Kidney (tissue), 14 donors: ENCODE data around the gene BAX. TPM values are rescaled to one million over a fixed set of nuclear protein-coding genes. Genes with fewer than 3 reads are reported as not detected.

Experiments used
- DNase-seq, 5 donors: peaks; one replicate each; pipeline ENCODE4 v3.0.0-alpha.2; 2013 to 2020
- FAIRE-seq: peaks from 2 replicates; lab custom pipeline; 2012; peaks lifted over from hg19 to GRCh38; lab: Jason Lieb, UNC
- H3K27ac ChIP-seq, 2 donors: one replicate each; pipeline ENCODE4 v1.7.0; 2013; ENCODE audit warnings: low read depth in 2 of 2, low read length in 2 of 2, inconsistent platforms in 1 of 2
- H3K27me3 ChIP-seq: one replicate; pipeline ENCODE4 v1.7.1; 2013; ENCODE audit warnings: low read length, inconsistent platforms; ENCODE audit not compliant: control insufficient read depth, insufficient read depth
- H3K36me3 ChIP-seq, 3 donors: one replicate each; pipeline versions ENCODE4 v1.7.0 to v1.7.1; 2013; ENCODE audit warnings: low read length in 3 of 3, control low read depth in 1 of 3, inconsistent platforms in 1 of 3; ENCODE audit not compliant: insufficient read depth in 3 of 3, control insufficient read depth in 2 of 3
- H3K4me1 ChIP-seq, 3 donors: one replicate each; pipeline versions ENCODE4 v1.7.0 to v1.7.1; 2013; ENCODE audit warnings: low read length in 3 of 3, inconsistent platforms in 1 of 3, low read depth in 1 of 3; ENCODE audit not compliant: control insufficient read depth in 2 of 3, insufficient read depth in 2 of 3
- H3K4me3 ChIP-seq, 3 donors: one replicate each; pipeline versions ENCODE4 v1.7.0 to v1.8.1; 2013; ENCODE audit warnings: low read length in 3 of 3, control low read depth in 1 of 3, inconsistent platforms in 1 of 3
- H3K9ac ChIP-seq, 3 donors: one replicate each; pipeline versions ENCODE4 v1.7.0 to v1.7.1; 2013; ENCODE audit warnings: low read length in 3 of 3, control low read depth in 1 of 3, inconsistent platforms in 1 of 3
- H3K9me3 ChIP-seq, 3 donors: one replicate each; pipeline versions ENCODE4 v1.7.0 to v1.7.1; 2013; ENCODE audit warnings: low read length in 3 of 3, control low read depth in 1 of 3, inconsistent platforms in 1 of 3; ENCODE audit not compliant: control insufficient read depth in 2 of 3, insufficient read depth in 1 of 3
- CTCF ChIP-seq: IDR thresholded peaks from 3 replicates; pipeline ENCODE4 v1.5.1; 2012; ENCODE audit warnings: mild to moderate bottlenecking, moderate library complexity, borderline replicate concordance; ENCODE audit not compliant: insufficient read depth; ENCODE audit errors: extremely low read depth
- intact Hi-C: fragments of 100-400 bp; cut with DNase I; formaldehyde crosslinking; loops from one replicate; pipeline ENCODE4 v1.11.1; 2022
- polyA plus RNA-seq: library from polyadenylated mRNA; stranded (reverse); fragments of 350-450 nt; fragmentation: Illumina TruSeq; extraction: RNeasy Lipid Tissue Mini Kit (QIAGEN cat#74804); gene quantifications from one replicate; pipeline ENCODE4 v1.2.3, GENCODE V29; 2014; ENCODE audit warnings: low read depth, low replicate concordance; ENCODE audit not compliant: insufficient read depth
- total RNA-seq: library from RNA; stranded (reverse); fragmentation: NEBNext Ultra II Directional; extraction: Animal tissue kit (Norgen Biotek cat#: 25700); gene quantifications from one replicate; pipeline ENCODE4 v1.2.1, GENCODE V29; 2021
- donor health status: control.
- donor health status: control.
- donor health status: control.
- donor health status: control.
- donor health status: control.
- donor health status: DM: yes; HTN: yes; CAD: no.
- donor health status: Normal renal cell carcinoma (clear cell type).

BAX gene
- total and polyA plus RNA-seq, 2 donors from 2014 or later: 76.7 to 141 TPM

GRCh38 chr19:48945415-48945814, 9.3 kb upstream of the BAX start:
- FAIRE-seq (no peak), DNase-seq (no peak)
- no peak overlapping the region for H3K9ac ChIP-seq

GRCh38 chr19:48945817-48946216, 8.9 kb upstream of the BAX start:
- Histone ChIP-seq H3K27me3 (no peaks in the 10 kb centered on the region), H3K9ac (no peak overlapping the region), H3K4me3 (no peak overlapping the region), H3K27ac (no peak overlapping the region), H3K36me3 (peaks cover 0 to 2% (median 0%) of the 10 kb centered on the region in 3 donors), H3K9me3 (peaks cover 0 to 4% (median 0%) of the 10 kb centered on the region in 3 donors), H3K4me1 (no peaks in the 10 kb centered on the region)
- intact Hi-C loops: no loop called here
- DNase-seq: peak in 1 of 5 donors; percentile 15
- FAIRE-seq: no peak
- TF ChIP-seq CTCF: no peak

More at GRCh38 chr19:48945415-48945814, 9.3 kb upstream of the BAX start:
- Histone ChIP-seq H3K27me3 (no peaks in the 10 kb centered on the region), H3K4me3 (no peak overlapping the region), H3K36me3 (peaks cover 0 to 2% (median 0%) of the 10 kb centered on the region in 3 donors), H3K9me3 (peaks cover 0 to 4% (median 0%) of the 10 kb centered on the region in 3 donors), H3K4me1 (no peaks in the 10 kb centered on the region), H3K27ac (no peak overlapping the region)
- no peak for TF ChIP-seq CTCF
- intact Hi-C loops: no loop called here

- no peaks in the 10 kb centered on the region for H3K36me3 ChIP-seq
- no peaks in the 10 kb centered on the region for H3K27me3 ChIP-seq
- H3K27ac ChIP-seq: no peak overlapping the region
- no peak for FAIRE-seq
- DNase-seq: no peak
- no peaks in the 10 kb centered on the region for H3K4me1 ChIP-seq
- TF ChIP-seq CTCF: no peak
- no peak overlapping the region for H3K4me3 ChIP-seq
- H3K9ac ChIP-seq: no peak overlapping the region
- no peaks in the 10 kb centered on the region for H3K9me3 ChIP-seq
- intact Hi-C loops: no loop called here
Measured at GRCh38 chr19:48946463-48947257, 8.0 kb upstream of the BAX start.
